Measurements from ENCODE around the gene PGPEP1.

Gene PGPEP1

DNA sequence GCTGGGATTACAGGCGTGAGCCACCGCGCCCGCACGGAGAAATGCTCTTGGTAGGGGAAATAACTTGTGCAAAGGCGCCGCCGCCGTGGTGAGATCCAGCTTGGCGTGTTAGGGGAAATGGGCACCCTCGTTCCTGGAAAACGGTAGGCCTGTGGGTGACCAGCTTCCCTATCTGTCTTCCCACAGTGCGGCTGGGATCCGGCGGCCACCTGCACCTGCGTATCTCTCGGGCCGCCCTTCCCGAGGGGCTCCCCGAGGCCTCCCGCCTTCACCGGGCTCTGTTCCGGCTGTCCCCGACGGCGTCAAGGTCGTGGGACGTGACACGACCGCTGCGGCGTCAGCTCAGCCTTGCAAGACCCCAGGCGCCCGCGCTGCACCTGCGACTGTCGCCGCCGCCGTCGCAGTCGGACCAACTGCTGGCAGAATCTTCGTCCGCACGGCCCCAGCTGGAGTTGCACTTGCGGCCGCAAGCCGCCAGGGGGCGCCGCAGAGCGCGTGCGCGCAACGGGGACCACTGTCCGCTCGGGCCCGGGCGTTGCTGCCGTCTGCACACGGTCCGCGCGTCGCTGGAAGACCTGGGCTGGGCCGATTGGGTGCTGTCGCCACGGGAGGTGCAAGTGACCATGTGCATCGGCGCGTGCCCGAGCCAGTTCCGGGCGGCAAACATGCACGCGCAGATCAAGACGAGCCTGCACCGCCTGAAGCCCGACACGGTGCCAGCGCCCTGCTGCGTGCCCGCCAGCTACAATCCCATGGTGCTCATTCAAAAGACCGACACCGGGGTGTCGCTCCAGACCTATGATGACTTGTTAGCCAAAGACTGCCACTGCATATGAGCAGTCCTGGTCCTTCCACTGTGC is 47.9 kb downstream of the PGPEP1 start:
- Histone ChIP-seq H4K20me1 (ENCODE audit: insufficient read depth, low read length) (no peaks in the 10 kb centered on the region), H3K9me3 (ENCODE audit: insufficient read depth, low read length) (no peaks in the 10 kb centered on the region), H3K36me3 (replicated peaks; ENCODE audit: low read depth, low read length) (peaks cover 4% of the 10 kb centered on the region), H2AFZ (ENCODE audit: low read depth, low read length) (no peak overlapping the region; the same call in 1 of the 2 replicates), H3K4me3 (ENCODE audit: low read length) (peak overlapping the region; percentile 55), H3K79me2 (ENCODE audit: low read length) (no peaks in the 10 kb centered on the region), H3K4me1 (ENCODE audit: low read length) (peaks cover 15% of the 10 kb centered on the region), H3K27me3 (ENCODE audit: low read depth, low read length) (peaks cover 26% of the 10 kb centered on the region), H3K4me2 (ENCODE audit: low read length) (peak overlapping the region; percentile 57), H3K9ac (ENCODE audit: low read length) (no peak overlapping the region), H3K27ac (ENCODE audit: low read length) (no peak overlapping the region)
- no peak for TF ChIP-seq EZH2phosphoT487 (IDR thresholded peaks at IDR 0.05; ENCODE audit: low read depth)
- TF ChIP-seq, protein P1, sequence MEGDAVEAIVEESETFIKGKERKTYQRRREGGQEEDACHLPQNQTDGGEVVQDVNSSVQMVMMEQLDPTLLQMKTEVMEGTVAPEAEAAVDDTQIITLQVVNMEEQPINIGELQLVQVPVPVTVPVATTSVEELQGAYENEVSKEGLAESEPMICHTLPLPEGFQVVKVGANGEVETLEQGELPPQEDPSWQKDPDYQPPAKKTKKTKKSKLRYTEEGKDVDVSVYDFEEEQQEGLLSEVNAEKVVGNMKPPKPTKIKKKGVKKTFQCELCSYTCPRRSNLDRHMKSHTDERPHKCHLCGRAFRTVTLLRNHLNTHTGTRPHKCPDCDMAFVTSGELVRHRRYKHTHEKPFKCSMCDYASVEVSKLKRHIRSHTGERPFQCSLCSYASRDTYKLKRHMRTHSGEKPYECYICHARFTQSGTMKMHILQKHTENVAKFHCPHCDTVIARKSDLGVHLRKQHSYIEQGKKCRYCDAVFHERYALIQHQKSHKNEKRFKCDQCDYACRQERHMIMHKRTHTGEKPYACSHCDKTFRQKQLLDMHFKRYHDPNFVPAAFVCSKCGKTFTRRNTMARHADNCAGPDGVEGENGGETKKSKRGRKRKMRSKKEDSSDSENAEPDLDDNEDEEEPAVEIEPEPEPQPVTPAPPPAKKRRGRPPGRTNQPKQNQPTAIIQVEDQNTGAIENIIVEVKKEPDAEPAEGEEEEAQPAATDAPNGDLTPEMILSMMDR (IDR thresholded peaks at IDR 0.05; ENCODE audit: low read depth, low read length): peak; percentile 91

DNA sequence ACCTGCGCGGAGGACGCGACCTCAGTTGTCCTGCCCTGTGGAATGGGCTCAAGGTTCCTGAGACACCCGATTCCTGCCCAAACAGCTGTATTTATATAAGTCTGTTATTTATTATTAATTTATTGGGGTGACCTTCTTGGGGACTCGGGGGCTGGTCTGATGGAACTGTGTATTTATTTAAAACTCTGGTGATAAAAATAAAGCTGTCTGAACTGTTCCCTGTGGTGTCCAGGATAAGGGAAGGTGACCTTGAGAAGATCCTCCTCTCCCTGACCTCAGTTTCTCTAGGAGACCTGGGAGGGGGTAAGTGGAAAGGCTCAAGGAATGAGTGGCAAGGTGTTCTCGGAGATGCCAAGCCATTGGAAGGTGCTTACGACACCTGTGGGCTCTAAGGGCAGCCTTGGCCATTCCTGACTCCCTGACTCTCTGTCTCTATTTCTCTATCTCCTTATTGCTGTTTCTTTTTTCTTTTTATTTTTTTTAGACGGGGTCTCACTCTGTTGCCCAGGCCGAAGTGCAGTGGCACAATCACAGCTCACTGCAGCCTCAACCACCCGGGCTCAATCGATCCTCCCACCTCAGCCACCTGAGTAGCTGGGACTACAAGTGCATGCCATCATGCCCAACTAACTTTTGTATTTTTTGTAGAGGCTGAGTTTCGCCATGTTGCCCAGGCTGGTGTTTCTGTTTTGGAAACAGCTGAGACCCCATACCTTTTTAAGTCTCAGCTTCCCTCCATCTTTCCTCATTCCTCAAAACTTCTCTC is 48.7 kb downstream of the PGPEP1 start:
- Histone ChIP-seq H3K4me3 (ENCODE audit: low read length) (no peak overlapping the region), H3K9ac (ENCODE audit: low read length) (no peak overlapping the region), H3K9me3 (ENCODE audit: insufficient read depth, low read length) (no peaks in the 10 kb centered on the region), H3K4me1 (ENCODE audit: low read length) (peaks cover 15% of the 10 kb centered on the region), H3K79me2 (ENCODE audit: low read length) (no peaks in the 10 kb centered on the region), H3K27ac (ENCODE audit: low read length) (no peak overlapping the region), H4K20me1 (ENCODE audit: insufficient read depth, low read length) (no peaks in the 10 kb centered on the region), H3K36me3 (replicated peaks; ENCODE audit: low read depth, low read length) (peaks cover 4% of the 10 kb centered on the region), H3K27me3 (ENCODE audit: low read depth, low read length) (peaks cover 26% of the 10 kb centered on the region), H2AFZ (ENCODE audit: low read depth, low read length) (no peak overlapping the region), H3K4me2 (ENCODE audit: low read length) (no peak overlapping the region)
- TF ChIP-seq, protein P1 (IDR thresholded peaks at IDR 0.05; ENCODE audit: low read depth, low read length): no peak
- no peak for TF ChIP-seq EZH2phosphoT487 (IDR thresholded peaks at IDR 0.05; ENCODE audit: low read depth)

DNA sequence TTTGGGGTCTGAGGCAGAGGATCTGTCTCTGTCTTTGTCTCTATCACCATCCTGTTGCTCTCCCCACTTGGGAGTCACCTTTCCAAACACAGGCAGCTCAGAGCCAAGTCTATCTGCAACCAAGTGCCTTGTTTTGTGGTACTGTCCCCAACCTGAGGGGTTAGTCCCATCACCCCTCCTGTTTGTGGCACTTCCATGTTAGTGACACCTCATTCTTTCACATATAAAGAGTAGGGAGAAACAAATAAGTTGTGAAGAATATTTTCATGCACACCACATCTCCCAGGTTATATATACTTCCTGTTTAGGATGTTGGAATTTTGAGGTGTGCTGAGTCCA is 49.3 kb downstream of the PGPEP1 start:
- TF ChIP-seq, protein P1 (IDR thresholded peaks at IDR 0.05; ENCODE audit: low read depth, low read length): no peak
- TF ChIP-seq EZH2phosphoT487 (IDR thresholded peaks at IDR 0.05; ENCODE audit: low read depth): no peak
- Histone ChIP-seq H3K4me3 (ENCODE audit: low read length) (no peak overlapping the region), H3K79me2 (ENCODE audit: low read length) (no peaks in the 10 kb centered on the region), H2AFZ (ENCODE audit: low read depth, low read length) (no peak overlapping the region), H3K4me1 (ENCODE audit: low read length) (peaks cover 15% of the 10 kb centered on the region), H3K9ac (ENCODE audit: low read length) (no peak overlapping the region), H3K27me3 (ENCODE audit: low read depth, low read length) (peaks cover 26% of the 10 kb centered on the region), H3K9me3 (ENCODE audit: insufficient read depth, low read length) (no peaks in the 10 kb centered on the region), H3K36me3 (replicated peaks; ENCODE audit: low read depth, low read length) (peaks cover 4% of the 10 kb centered on the region), H4K20me1 (ENCODE audit: insufficient read depth, low read length) (no peaks in the 10 kb centered on the region), H3K4me2 (ENCODE audit: low read length) (no peak overlapping the region), H3K27ac (ENCODE audit: low read length) (no peak overlapping the region)
